HG03469 (cell line): ENCODE results near the gene TBK1.
"Not testable (repeated sequence)": the region's sequence is repeated elsewhere in the genome, so short reads cannot be mapped to it uniquely, and the experiment has no call there.

Source experiments
- ATAC-seq: cut with Tn5 transposase; IDR thresholded peaks from one replicate; pipeline ENCODE4 v1.9.1; 2021; ENCODE audit warnings: mild to moderate bottlenecking, moderate library complexity, moderate number of reproducible peaks; ENCODE audit not compliant: unreplicated experiment

TBK1 gene

GRCh38 chr12:64538121-64538520 lies 86.2 kb downstream of the TBK1 start:
- no peak for ATAC-seq

DNA sequence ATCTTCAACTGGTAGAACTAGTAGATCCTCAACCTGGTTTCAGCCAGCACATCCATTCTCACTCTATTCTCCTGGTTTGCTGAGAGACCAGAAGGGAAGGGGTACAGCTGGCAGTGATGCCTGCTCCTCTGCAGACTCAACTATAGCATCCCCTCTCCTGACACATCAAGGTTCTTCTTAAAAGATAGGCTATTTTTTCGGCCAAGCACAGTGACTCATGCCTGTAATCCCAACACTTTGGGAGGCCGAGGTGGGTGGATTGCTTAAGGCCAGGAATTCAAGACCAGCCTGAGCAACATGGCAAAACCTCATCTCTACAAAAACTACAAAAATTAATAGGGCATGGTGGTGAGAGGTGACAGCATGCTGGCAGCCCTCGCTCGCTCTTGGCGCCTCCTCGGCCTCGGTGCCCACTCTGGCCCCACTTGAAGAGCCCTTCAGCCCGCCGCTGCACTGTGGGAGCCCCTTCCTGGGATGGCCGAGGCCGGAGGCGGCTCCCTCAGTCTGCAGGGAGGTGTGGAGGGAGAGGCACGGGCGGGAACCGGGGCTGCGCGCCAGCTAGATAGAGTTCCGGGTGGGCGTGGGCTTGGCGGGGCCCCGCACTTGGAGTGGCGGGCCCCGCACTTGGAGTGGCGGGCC lies 90.6 kb downstream of the TBK1 start:
- not testable (repeated sequence) for ATAC-seq

DNA sequence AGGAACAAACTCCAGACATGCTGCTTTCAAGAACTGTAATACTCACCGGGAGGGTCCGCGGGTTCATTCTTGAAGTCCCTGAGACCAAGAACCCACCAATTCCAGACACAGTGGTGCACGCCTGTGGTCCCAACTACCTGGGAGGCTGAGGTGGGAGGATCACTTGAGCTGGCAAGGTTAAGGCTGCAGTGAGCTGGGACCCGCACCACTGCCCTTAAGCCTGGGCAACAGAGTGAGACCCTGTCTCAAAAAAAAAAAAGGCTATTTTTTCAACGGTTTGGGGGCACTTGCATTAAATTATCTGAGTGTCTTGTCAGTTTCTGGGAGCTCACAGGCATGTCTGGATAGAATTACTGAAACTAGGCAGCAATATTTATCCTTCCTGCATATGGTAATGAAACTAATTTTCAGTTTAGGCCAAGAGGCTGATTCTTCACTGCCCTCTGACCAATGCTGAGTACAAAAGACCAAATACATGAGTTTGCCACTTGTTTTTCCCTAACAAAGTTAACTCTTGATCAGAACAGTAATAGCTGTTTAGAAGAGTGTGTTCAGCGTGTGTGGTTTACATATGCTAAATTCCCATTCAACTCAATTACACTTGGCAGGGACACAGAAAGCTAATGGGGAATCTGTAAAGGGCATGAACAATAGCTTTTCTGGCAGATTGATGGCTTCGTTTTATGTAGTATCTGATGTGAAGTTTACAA lies 92.6 kb downstream of the TBK1 start:
- ATAC-seq: no peak

GRCh38 chr12:64545081-64545382 lies 93.1 kb downstream of the TBK1 start:
- no peak for ATAC-seq

DNA sequence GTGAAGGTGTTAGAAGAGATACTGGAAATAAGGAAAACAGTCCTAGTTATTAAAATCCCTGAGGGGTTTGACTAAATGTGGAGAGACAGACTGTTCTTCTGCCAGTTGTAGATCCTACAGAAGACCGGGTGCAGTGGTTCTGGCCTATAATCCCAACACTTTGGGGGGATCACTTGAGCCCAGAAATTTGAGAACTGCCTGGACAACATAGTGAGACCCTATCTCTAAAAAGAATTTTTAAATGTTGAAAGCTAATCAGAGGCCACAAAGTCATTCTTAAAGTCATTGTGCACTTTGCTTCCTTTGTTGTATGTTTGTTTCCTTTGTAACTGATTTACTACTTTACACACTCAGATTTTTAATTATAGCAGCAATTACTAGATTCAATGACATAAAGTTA lies 97.2 kb downstream of the TBK1 start:
- ATAC-seq: no peak

DNA sequence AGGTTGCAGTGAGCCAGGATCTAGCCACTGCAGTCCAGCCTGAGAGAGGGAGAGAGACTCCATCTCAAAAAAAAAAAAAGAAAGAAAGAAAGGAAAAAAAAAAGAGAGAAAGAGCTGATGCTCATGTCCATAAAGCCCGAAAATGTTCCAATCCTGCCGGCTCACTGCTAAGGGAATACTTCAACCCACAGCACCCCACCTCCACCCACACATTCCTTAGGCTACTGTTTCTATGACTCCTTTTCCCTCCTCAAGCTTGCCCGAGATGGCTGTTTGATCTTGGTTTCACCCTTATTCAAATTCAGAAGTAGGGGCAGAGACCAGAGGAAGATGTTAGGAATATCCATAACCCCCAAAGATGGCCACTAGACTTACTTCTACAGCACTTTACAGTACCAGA lies 98.8 kb downstream of the TBK1 start:
- ATAC-seq: no peak

DNA sequence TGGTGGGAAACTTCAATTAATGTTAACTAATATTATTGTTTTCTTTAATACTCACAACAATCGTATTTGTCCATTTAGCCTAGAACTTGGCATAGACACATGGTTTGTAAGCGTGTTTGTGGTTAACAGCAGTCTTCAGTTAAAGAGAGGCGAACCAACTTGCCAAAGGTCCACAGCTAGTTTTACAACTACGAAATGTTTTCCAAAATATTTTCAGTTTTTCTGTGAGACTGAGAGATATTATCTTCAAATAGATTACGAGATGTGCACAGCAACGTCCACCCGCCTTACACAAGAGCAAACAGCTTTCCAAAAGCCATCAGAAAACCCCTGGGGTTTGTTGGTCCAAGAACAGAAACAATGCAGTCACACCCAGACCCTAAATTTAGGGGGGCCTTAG lies 99.8 kb downstream of the TBK1 start:
- no peak for ATAC-seq
